K562 (cell line): ENCODE data around the gene FCAMR. TPM values are rescaled to one million over a fixed set of nuclear protein-coding genes. Genes with fewer than 3 reads are reported as not detected.

Experiments
- ATAC-seq: fragments of 200-7000 bp; cut with Tn5 transposase; 3 replicates; pipeline ENCODE4 v1.9.1; 2020; ENCODE audit warnings: moderate library complexity
- BruUV-seq: library from RNA; stranded (reverse); fragments of 400-500 nt; replicated peaks from 2 replicates; lab custom pipeline; 2021; lab: Mats Ljungman, UMichigan
- CTCF ChIA-PET: fragments of 300-600 bp; formaldehyde crosslinking; extraction: SDS; loops from one replicate; lab custom pipeline; 2021; ENCODE audit warnings: low intra/inter-chr PET ratio; lab: Yijun Ruan, JAX
- POLR2A ChIA-PET: fragments of 300-600, 350-650 bp; sonication (Branson Sonifier 250); formaldehyde crosslinking; extraction: SDS; loops from one replicate; lab custom pipeline; 2021; ENCODE audit warnings: antibody characterized with exemption, inconsistent platforms; lab: Yijun Ruan, JAX
- DNase-seq, 4 experiments: peaks; one replicate each; pipeline versions ENCODE4 v3.0.0 to v3.0.0-alpha.2; 2011 to 2018; ENCODE audit warnings: low spot score in 3 of 4, mixed read lengths in 3 of 4; ENCODE audit errors: extremely low read depth in 1 of 4
- FAIRE-seq: peaks from 2 replicates; lab custom pipeline; 2011; peaks lifted over from hg19 to GRCh38; lab: Jason Lieb, UNC
- H2AFZ ChIP-seq: 2 replicates; pipeline ENCODE4 v1.6.0; 2011; ENCODE audit warnings: low read depth, low read length, control low read depth, inconsistent platforms
- H3K27ac ChIP-seq: fragments of 200-600 bp; 3 replicates; pipeline ENCODE4 v1.8.0; 2011; ENCODE audit warnings: low read depth, mild to moderate bottlenecking, control low read depth, inconsistent platforms, low read length, moderate library complexity, mixed read lengths; ENCODE audit errors: extremely low read depth
- H3K27me3 ChIP-seq, 2 experiments: fragments of 300-600 bp in 1 of 2; 2 replicates in 1 of 2; 3 replicates in 1 of 2; pipeline versions ENCODE4 v1.6.0 to v1.8.0; 2011; ENCODE audit warnings: inconsistent platforms in 2 of 2, low read length in 2 of 2, mild to moderate bottlenecking in 1 of 2, mixed read lengths in 1 of 2, moderate library complexity in 1 of 2; ENCODE audit not compliant: control insufficient read depth in 2 of 2, insufficient read depth in 2 of 2
- H3K36me3 ChIP-seq: fragments of 300-600 bp; 3 replicates; pipeline ENCODE4 v1.8.0; 2011; ENCODE audit warnings: mild to moderate bottlenecking, low read length, inconsistent platforms; ENCODE audit not compliant: control insufficient read depth, insufficient read depth
- H3K4me1 ChIP-seq, 2 experiments: fragments of 200-600 bp in 1 of 2; replicated peaks in 1 of 2; 2 replicates in 1 of 2; 3 replicates in 1 of 2; pipeline versions ENCODE4 v1.5.1 to v1.8.0; 2011; ENCODE audit warnings: inconsistent platforms in 2 of 2, low read length in 2 of 2, mild to moderate bottlenecking in 1 of 2, mixed read lengths in 1 of 2, moderate library complexity in 1 of 2; ENCODE audit not compliant: control insufficient read depth in 2 of 2, insufficient read depth in 2 of 2
- H3K4me2 ChIP-seq: 2 replicates; pipeline ENCODE4 v1.6.1; 2011; ENCODE audit warnings: low read length, control low read depth, inconsistent platforms, mixed read lengths; ENCODE audit not compliant: insufficient read depth
- H3K4me3 ChIP-seq: fragments of 200-600 bp; sonication (generic), shearing (Covaris generic); 2 replicates; pipeline ENCODE4 v1.5.1; 2016; ENCODE audit warnings: control low read depth, inconsistent platforms
- H3K79me2 ChIP-seq: fragments of 200-600 bp; 3 replicates; pipeline ENCODE4 v1.8.0; 2011; ENCODE audit warnings: low read length, inconsistent platforms; ENCODE audit not compliant: control insufficient read depth, insufficient read depth
- H3K9ac ChIP-seq, 2 experiments: 2 replicates each; pipeline versions ENCODE4 v1.6.0 to v1.6.1; 2011; ENCODE audit warnings: low read depth in 2 of 2, low read length in 2 of 2, control low read depth in 1 of 2, inconsistent platforms in 1 of 2, mild to moderate bottlenecking in 1 of 2, mixed read lengths in 1 of 2; ENCODE audit not compliant: insufficient read depth in 1 of 2
- H3K9me1 ChIP-seq: one replicate; pipeline ENCODE4 v1.6.0; 2011; ENCODE audit warnings: inconsistent platforms, mild to moderate bottlenecking, low read length, moderate library complexity; ENCODE audit not compliant: control insufficient read depth, insufficient read depth
- H3K9me3 ChIP-seq: replicated peaks from 2 replicates; pipeline ENCODE4 v1.5.1; 2011; ENCODE audit warnings: low read depth, low read length, inconsistent platforms; ENCODE audit not compliant: control insufficient read depth, insufficient read depth
- H4K20me1 ChIP-seq: replicated peaks from 2 replicates; pipeline ENCODE4 v1.6.1; 2011; ENCODE audit warnings: low read length, inconsistent platforms, mixed read lengths; ENCODE audit not compliant: control insufficient read depth, insufficient read depth
- AFF4 ChIP-seq: sonication (generic); formaldehyde crosslinking; IDR thresholded peaks from 2 replicates; pipeline ENCODE4 v1.8.0; 2023; ENCODE audit warnings: mild to moderate bottlenecking, missing genetic modification reagents
- ATF2 ChIP-seq: sonication (generic); formaldehyde crosslinking; IDR thresholded peaks from 2 replicates; pipeline ENCODE4 v1.8.1; 2022; ENCODE audit warnings: missing genetic modification reagents
- GABPB1 ChIP-seq: sonication (generic); formaldehyde crosslinking; IDR thresholded peaks from 2 replicates; pipeline ENCODE4 v1.8.0; 2022; ENCODE audit warnings: mild to moderate bottlenecking, missing genetic modification reagents
- GATAD2A ChIP-seq: fragments of 450-650 bp; IDR thresholded peaks from 2 replicates; pipeline ENCODE4 v1.6.1; 2017
- HCFC1 ChIP-seq: IDR thresholded peaks from 2 replicates; pipeline ENCODE4 v1.6.1; 2012; ENCODE audit warnings: low read depth, low read length, improper control_type of control experiment
- HDAC8 ChIP-seq: fragments of 450-650 bp; IDR thresholded peaks from 2 replicates; pipeline ENCODE4 v1.6.1; 2016; ENCODE audit warnings: mild to moderate bottlenecking, missing genetic modification characterization, moderate library complexity, missing compliant biosample characterization
- NCOA2 ChIP-seq, 2 experiments: fragments of 450-650 bp; IDR thresholded peaks; 2 replicates each; pipeline ENCODE4 v1.6.1; 2018; ENCODE audit warnings: mild to moderate bottlenecking in 2 of 2, moderate library complexity in 1 of 2; ENCODE audit not compliant: partially characterized antibody in 2 of 2
- SMARCA4 ChIP-seq: fragments of 450-650 bp; IDR thresholded peaks from 2 replicates; pipeline ENCODE4 v1.6.1; 2016
- TARDBP ChIP-seq: fragments of 450-650 bp; IDR thresholded peaks from 2 replicates; pipeline ENCODE4 v1.6.1; 2016
- TCF15 ChIP-seq: fragments of 250-450 bp; sonication (Bioruptor Pico); IDR thresholded peaks from 2 replicates; pipeline ENCODE4 v1.8.0; 2022; ENCODE audit warnings: moderate library complexity, mild to moderate bottlenecking, inconsistent platforms
- THRA ChIP-seq: fragments of 450-650 bp; IDR thresholded peaks from 2 replicates; pipeline ENCODE4 v1.6.1; 2017; ENCODE audit warnings: mild to moderate bottlenecking, moderate library complexity
- ZBTB5 ChIP-seq: fragments of 450-650 bp; IDR thresholded peaks from 2 replicates; pipeline ENCODE4 v1.6.1; 2017; ENCODE audit warnings: antibody characterized with exemption
- ZBTB8A ChIP-seq: fragments of 450-650 bp; IDR thresholded peaks from 2 replicates; pipeline ENCODE4 v1.6.1; 2018; ENCODE audit warnings: mild to moderate bottlenecking, moderate library complexity; ENCODE audit not compliant: partially characterized antibody
- ZNF274 ChIP-seq: IDR thresholded peaks from 2 replicates; pipeline ENCODE4 v1.6.1; 2011; ENCODE audit warnings: low read depth, mild to moderate bottlenecking, low read length, moderate library complexity, borderline replicate concordance
- WGBS: fragments of 100-300 bp; shearing (Covaris generic); methylation state at CpG from one replicate; pipeline ENCODE4 v1.1.6; 2016; ENCODE audit warnings: low coverage, mixed read lengths; ENCODE audit not compliant: insufficient coverage; ENCODE audit errors: missing lambda C conversion rate; 5-methylcytosine and 5-hydroxymethylcytosine counted together
- in situ Hi-C: fragments of 300-500 bp; cut with MboI; formaldehyde crosslinking; loops from 4 replicates; pipeline ENCODE4 v1.15.0; 2018; ENCODE audit warnings: inconsistent platforms, mixed read lengths
- intact Hi-C: fragments of 100-400 bp; cut with micrococcal nuclease; formaldehyde crosslinking; loops from 2 replicates; pipeline ENCODE4 v1.14.2; 2022
- polyA plus RNA-seq, 8 experiments: library from polyadenylated mRNA; depleted of rRNA in 4 of 8; stranded (reverse) in 5 of 8; unstranded in 3 of 8; fragments of >200 nt; fragmentation: Nextera tagmentation in 2 of 8; fragmentation: Illumina TruSeq in 1 of 8; extraction: Ambion mirVana in 2 of 8; extraction: Trizol in 1 of 8; gene quantifications; 2 replicates each; pipeline versions ENCODE4 v1.2.1 to v1.2.3, GENCODE V29; 2011 to 2014; ENCODE audit warnings: inconsistent platforms in 1 of 8, missing spikeins in 1 of 8
- total RNA-seq, 7 experiments: library from RNA; depleted of rRNA in 6 of 7; stranded (reverse); fragments of >200 nt in 6 of 7; fragmentation: Illumina TruSeq in 2 of 7; extraction: Trizol in 2 of 7; gene quantifications; 2 replicates each; pipeline versions ENCODE4 v1.2.1 to v1.2.3, GENCODE V29; 2011 to 2021; ENCODE audit warnings: low replicate concordance in 1 of 7

Gene FCAMR
- total and polyA plus RNA-seq, 9 of the 15 experiments (the other 6 are each of a cell fraction or from before 2014, with no cell fraction given), result not detected

GRCh38 chr1:206992790-206993189 is 22.5 kb upstream of the FCAMR start (continued):
- TF ChIP-seq SMARCA4 (no peak), TCF15 (CRISPR knock-in tag) (no peak), HCFC1 (no peak), HDAC8 (tag) (no peak), ATF2 (no peak), ZNF274 (no peak), TARDBP (no peak), ZBTB8A (no peak)

GRCh38 chr1:206987873-206988272 is 17.6 kb upstream of the FCAMR start:
- no peak overlapping the region for H3K4me2 ChIP-seq
- intact Hi-C loops (loop anchor here (10.0 kb wide), 1 partner anchor 417 kb away; no protein-coding TSS in a partner anchor), in situ Hi-C loops (no loop called here)
- peak overlapping the region; percentile 14 for H2AFZ ChIP-seq
- no peaks in the 10 kb centered on the region for H3K27me3 ChIP-seq
- no peaks in the 10 kb centered on the region for H3K36me3 ChIP-seq
- H3K9ac ChIP-seq, result no peak overlapping the region
- 21% methylated on average over 1 of the region's 1 CpG for WGBS
- no peaks in the 10 kb centered on the region for H3K9me1 ChIP-seq
- BruUV-seq, result no TSS peak
- POLR2A ChIA-PET, result no interaction called here
- H3K79me2 ChIP-seq, result no peaks in the 10 kb centered on the region
- ATAC-seq (no peak; the same call in 1 of the 3 replicates), FAIRE-seq (no peak), DNase-seq (no peak)
- H3K9me3 ChIP-seq, result no peaks in the 10 kb centered on the region
- H4K20me1 ChIP-seq, result no peaks in the 10 kb centered on the region
- no peak overlapping the region for H3K27ac ChIP-seq
- H3K4me1 ChIP-seq, result peaks cover 4 to 9% of the 10 kb centered on the region in 2 experiments; a peak in 4 of 5 replicates
- CTCF ChIA-PET, result interaction anchor here (0.6 kb wide), 1 partner anchor 137 kb away, joined by 3 read pairs; no protein-coding TSS in a partner anchor
- H3K4me3 ChIP-seq, result no peak overlapping the region
- TF ChIP-seq GATAD2A, result no peak
- no peak for TF ChIP-seq NCOA2 (IDR thresholded peaks at IDR 0.05; ENCODE audit: partially characterized antibody in 2 of 2)
- TF ChIP-seq THRA, result no peak
- TF ChIP-seq AFF4 (CRISPR knock-in tag), result no peak
- no peak for TF ChIP-seq ZBTB5
- TF ChIP-seq GABPB1 (CRISPR knock-in tag), result no peak
